Breast epithelium (tissue), 4 donors: ENCODE measurements around the gene CABLES1. TPM values are rescaled to one million over a fixed set of nuclear protein-coding genes. Genes with fewer than 3 reads are reported as not detected.
"Not testable (repeated sequence)": the region's sequence is repeated elsewhere in the genome, so short reads cannot be mapped to it uniquely, and the experiment has no call there.

ENCODE experiments used
- DNase-seq, 2 donors: peaks; one replicate each; pipeline ENCODE4 v3.0.0-alpha.2; 2019; ENCODE audit warnings: low spot score in 2 of 2
- H3K27ac ChIP-seq, 2 donors: fragments of 200-600 bp; sonication (generic) in 1 of 2; one replicate each; pipeline ENCODE4 v1.5.1; 2016 to 2019; ENCODE audit warnings: mild to moderate bottlenecking in 1 of 2
- H3K27me3 ChIP-seq, 2 donors: fragments of 200-600 bp; sonication (generic) in 1 of 2; one replicate each; pipeline versions ENCODE4 v1.5.1 to v1.6.0; 2017 to 2019; ENCODE audit warnings: control low read depth in 1 of 2, mild to moderate bottlenecking in 1 of 2
- H3K36me3 ChIP-seq: fragments of 200-600 bp; one replicate; pipeline ENCODE4 v1.5.1; 2019
- H3K4me1 ChIP-seq, 2 donors: fragments of 200-600 bp; sonication (generic); one replicate each; pipeline ENCODE4 v1.5.1; 2016 to 2019; ENCODE audit warnings: control low read depth in 1 of 2
- H3K4me3 ChIP-seq, 3 donors: fragments of 200-600 bp; sonication (generic); 1 replicate in 2 of 3; 2 replicates in 1 of 3; pipeline ENCODE4 v1.5.1; 2016 to 2019; ENCODE audit warnings: mild to moderate bottlenecking in 3 of 3, moderate library complexity in 2 of 3
- H3K9me3 ChIP-seq, 2 donors: fragments of 200-600 bp; sonication (generic) in 1 of 2; one replicate each; pipeline ENCODE4 v1.5.1; 2016 to 2019; ENCODE audit warnings: control low read depth in 1 of 2
- POLR2A ChIP-seq: fragments of 450-650 bp; IDR thresholded peaks from one replicate; pipeline ENCODE4 v1.6.1; 2016; ENCODE audit warnings: antibody characterized with exemption, mild to moderate bottlenecking, moderate library complexity
- POLR2AphosphoS5 ChIP-seq, 3 donors: sonication (generic); formaldehyde crosslinking; IDR thresholded peaks; one replicate each; pipeline ENCODE4 v1.6.1; 2017; ENCODE audit warnings: antibody characterized with exemption in 3 of 3
- intact Hi-C: fragments of 100-400 bp; cut with DNase I; formaldehyde crosslinking; loops from one replicate; pipeline ENCODE4 v1.15.1; 2023; ENCODE audit warnings: low total_unique reads
- total RNA-seq, 3 donors: library from RNA; depleted of rRNA; stranded (reverse); fragments of >200 nt; gene quantifications; one replicate each; pipeline ENCODE4 v1.1.0, GENCODE V29; 2016
- TF ChIP-seq, protein P1 (sequence below), 3 donors: fragments of 450-650 bp; IDR thresholded peaks; one replicate each; pipeline ENCODE4 v1.5.1; 2016 to 2017; ENCODE audit warnings: antibody characterized with exemption in 3 of 3, mild to moderate bottlenecking in 3 of 3, moderate library complexity in 3 of 3

The CABLES1 gene
- total RNA-seq, 3 donors from 2014 or later, result 18.1 to 28.7 (median 22.3) TPM

DNA sequence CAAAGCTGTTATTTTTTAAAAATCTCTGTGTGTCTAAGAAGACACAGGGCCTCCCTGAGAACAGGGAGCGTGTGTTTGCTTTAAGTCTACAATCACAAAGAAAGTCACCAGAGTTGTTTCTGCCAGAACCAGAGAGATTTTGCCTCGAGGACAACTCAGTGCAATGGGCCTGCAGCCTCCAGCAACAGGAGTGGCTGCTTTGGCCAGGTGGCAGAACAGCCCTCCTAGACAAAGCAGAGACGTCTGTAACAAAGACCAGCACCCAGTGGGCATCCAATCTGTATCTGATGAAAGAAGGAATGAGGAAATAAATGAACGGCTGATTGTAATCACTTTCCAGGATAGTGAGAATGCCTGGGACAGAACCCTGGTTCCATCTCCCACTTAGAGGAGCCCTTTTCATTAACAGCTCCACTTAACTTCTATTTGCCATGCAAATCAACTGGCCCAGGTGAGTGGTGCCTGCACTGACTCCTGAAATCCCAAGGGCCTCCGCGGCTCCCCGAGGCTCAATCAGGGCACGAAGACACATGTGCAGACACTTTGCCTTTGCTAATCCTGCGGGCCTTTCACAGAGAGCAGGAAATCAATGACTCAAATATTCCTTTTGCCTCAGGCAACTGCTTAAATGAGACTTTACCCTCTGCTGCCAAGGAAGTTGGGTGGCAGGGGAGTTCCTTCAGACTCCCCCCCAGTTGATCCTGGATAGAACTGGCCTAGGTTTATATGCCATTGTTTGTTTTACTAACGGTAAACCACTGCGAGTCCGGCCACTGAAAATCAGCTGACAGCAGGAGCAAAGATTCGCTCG lies 146.5 kb downstream of the CABLES1 start:
- Histone ChIP-seq H3K27ac (peak overlapping the region; percentile 41 to 88), H3K4me3 (no peak overlapping the region), H3K4me1 (peaks cover 0 to 15% of the 10 kb centered on the region in 2 donors), H3K27me3 (no peaks in the 10 kb centered on the region), H3K36me3 (no peaks in the 10 kb centered on the region), H3K9me3 (no peaks in the 10 kb centered on the region)
- TF ChIP-seq POLR2AphosphoS5 (IDR thresholded peaks at IDR 0.05) (peak in 2 of 3 donors; percentile 63), POLR2A (no peak)
- TF ChIP-seq, protein P1, sequence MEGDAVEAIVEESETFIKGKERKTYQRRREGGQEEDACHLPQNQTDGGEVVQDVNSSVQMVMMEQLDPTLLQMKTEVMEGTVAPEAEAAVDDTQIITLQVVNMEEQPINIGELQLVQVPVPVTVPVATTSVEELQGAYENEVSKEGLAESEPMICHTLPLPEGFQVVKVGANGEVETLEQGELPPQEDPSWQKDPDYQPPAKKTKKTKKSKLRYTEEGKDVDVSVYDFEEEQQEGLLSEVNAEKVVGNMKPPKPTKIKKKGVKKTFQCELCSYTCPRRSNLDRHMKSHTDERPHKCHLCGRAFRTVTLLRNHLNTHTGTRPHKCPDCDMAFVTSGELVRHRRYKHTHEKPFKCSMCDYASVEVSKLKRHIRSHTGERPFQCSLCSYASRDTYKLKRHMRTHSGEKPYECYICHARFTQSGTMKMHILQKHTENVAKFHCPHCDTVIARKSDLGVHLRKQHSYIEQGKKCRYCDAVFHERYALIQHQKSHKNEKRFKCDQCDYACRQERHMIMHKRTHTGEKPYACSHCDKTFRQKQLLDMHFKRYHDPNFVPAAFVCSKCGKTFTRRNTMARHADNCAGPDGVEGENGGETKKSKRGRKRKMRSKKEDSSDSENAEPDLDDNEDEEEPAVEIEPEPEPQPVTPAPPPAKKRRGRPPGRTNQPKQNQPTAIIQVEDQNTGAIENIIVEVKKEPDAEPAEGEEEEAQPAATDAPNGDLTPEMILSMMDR (IDR thresholded peaks at IDR 0.05), result no peak
- intact Hi-C loops, result no loop called here
- DNase-seq, result peak; percentile 67 to 71

DNA sequence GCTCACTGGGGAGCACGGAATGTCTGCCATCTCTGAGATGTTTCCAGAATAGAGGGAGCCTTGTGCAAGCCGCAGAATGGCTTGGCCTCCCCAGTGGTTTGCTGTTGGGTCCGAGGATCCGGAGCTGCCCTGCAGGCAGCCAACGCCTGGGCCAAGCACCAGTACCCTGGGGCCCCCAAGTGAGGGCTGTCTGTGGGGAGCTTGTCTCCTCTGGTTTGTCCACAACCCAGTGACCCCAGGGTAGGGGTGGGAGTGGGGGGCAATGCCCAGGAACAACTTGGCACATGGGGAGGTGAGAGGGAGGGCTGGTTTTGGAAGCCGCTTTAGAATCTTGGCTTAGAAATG lies 147.1 kb downstream of the CABLES1 start:
- intact Hi-C loops, result no loop called here
- no peak for DNase-seq
- Histone ChIP-seq H3K9me3 (no peaks in the 10 kb centered on the region), H3K4me1 (peaks cover 0 to 15% of the 10 kb centered on the region in 2 donors), H3K27ac (peak overlapping the region; percentile 41 to 88), H3K36me3 (no peaks in the 10 kb centered on the region), H3K4me3 (peak overlapping the region in 1 of 3 donors; percentile 19), H3K27me3 (no peaks in the 10 kb centered on the region)
- TF ChIP-seq POLR2AphosphoS5 (IDR thresholded peaks at IDR 0.05), result no peak

DNA sequence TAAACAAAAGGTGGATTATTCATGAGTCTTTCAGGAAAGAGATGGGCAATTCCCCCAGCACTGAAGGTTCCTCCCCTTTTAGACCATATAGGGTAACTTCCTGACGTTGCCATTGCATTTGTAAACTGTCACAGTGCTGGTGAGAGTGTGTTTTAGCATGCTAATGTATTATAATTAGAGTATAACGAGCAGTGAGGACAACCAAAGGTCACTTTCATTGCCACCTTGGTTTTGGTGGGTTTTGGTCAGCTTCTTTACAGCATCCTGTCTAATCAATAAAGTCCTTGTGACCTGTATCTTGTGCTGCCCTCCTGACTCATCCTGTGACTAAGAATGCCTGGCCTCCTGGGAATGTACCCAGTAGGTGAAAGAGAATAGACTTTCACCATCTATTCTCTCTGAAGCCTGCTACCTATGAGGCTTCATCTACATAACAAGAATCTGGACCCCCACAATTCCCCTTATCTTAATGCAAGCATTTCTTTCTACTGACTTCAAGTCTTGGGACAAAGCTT lies 148.7 kb downstream of the CABLES1 start:
- intact Hi-C loops, result no loop called here
- TF ChIP-seq POLR2AphosphoS5 (IDR thresholded peaks at IDR 0.05), result no peak
- TF ChIP-seq POLR2A, result no peak
- TF ChIP-seq, protein P1 (IDR thresholded peaks at IDR 0.05), result no peak
- no peak for DNase-seq

DNA sequence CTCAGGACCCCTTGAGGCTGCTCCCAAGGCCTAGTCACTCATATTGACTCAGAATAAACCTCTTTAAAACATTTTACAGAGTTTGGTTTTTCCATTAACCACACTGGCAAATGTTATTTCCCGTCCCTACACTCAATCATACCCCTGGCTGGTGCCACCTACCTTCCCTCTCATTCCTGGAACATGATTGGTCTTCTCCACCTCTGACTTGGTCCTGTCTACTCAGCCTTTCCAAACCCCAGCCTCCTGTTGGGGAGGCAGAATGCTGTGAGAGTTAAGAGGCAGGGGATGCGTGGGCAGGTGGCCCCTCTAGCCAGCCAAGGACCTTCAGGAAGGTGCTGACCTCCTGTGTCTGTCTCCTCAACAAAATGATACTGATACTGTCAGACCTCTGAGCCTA lies 149.3 kb downstream of the CABLES1 start:
- intact Hi-C loops, result no loop called here
- no peak overlapping the region for H3K4me3 ChIP-seq
- no peak for DNase-seq
- no peaks in the 10 kb centered on the region for H3K27me3 ChIP-seq
- H3K9me3 ChIP-seq, result no peaks in the 10 kb centered on the region
- peaks cover 0 to 15% of the 10 kb centered on the region in 2 donors for H3K4me1 ChIP-seq
- TF ChIP-seq POLR2A (no peak), POLR2AphosphoS5 (IDR thresholded peaks at IDR 0.05) (no peak)
- TF ChIP-seq, protein P1 (IDR thresholded peaks at IDR 0.05), result no peak
- H3K36me3 ChIP-seq, result no peaks in the 10 kb centered on the region
- peak overlapping the region; percentile 55 to 77 for H3K27ac ChIP-seq

More for the DNA sequence above, 148.7 kb downstream of the CABLES1 start:
- no peaks in the 10 kb centered on the region for H3K36me3 ChIP-seq
- H3K4me3 ChIP-seq, result no peak overlapping the region
- H3K27ac ChIP-seq, result peak overlapping the region; percentile 55 to 77
- H3K27me3 ChIP-seq, result no peaks in the 10 kb centered on the region
- H3K4me1 ChIP-seq, result peaks cover 0 to 15% of the 10 kb centered on the region in 2 donors
- no peaks in the 10 kb centered on the region for H3K9me3 ChIP-seq

DNA sequence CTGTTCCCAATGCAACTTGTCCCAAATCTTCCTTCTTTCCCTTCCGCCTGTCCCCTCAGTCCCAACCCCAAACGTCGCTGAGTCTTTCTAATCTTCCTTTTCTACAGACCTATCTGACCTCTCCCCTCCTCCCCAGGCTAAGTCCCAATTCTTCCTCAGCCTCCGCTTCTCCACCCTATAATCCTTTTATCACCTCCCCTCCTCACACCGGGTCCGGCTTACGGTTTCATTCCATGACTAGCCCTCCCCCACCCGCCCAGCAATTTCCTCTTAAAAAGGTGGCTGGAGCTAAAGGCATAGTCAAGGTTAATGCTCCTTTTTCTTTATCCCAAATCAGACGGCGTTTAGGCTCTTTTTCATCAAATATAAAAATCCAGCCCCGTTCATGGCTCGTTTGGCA lies 150.3 kb downstream of the CABLES1 start:
- Histone ChIP-seq H3K4me1 (peaks cover 0 to 15% of the 10 kb centered on the region in 2 donors), H3K27ac (peak overlapping the region; percentile 21 to 53)
- DNase-seq, H3K27me3 ChIP-seq, H3K4me3 ChIP-seq, H3K36me3 ChIP-seq, intact Hi-C loops, H3K9me3 ChIP-seq: not testable (repeated sequence)

DNA sequence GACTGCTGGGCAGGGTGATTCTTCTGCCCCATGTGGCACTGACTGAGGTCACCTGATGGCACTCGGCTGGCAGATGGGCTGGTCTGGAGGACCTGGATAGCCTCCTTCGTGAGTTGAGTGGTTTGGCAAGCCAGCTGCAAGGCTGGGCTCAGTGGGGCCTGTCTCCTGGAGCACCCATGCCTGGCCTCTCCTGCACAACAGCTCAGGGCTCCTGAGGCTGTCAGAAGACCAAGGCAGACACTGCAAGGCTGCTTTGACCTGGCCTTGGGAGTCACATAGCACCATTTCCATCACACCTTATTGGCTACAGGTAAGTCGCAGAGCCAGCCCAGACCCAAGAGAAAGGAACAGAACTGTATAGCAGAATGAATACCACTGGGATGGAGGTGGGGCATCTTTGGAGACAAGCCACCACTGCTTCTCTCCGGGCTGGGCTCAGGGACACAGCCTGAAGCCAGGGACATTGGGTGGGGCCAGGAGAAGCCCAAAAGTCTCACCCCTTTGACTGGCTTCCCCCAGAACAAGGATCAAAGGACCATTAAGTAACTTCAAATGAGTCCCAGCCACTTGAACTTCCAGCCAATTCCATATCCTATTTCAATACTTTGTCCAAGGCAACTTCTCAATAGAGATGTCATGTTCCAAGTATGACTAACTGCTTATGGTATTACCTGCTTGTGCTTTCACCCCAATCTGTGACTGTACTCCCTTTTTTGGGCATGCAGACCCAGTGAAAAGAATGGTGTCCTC lies 156.3 kb downstream of the CABLES1 start:
- TF ChIP-seq POLR2AphosphoS5 (IDR thresholded peaks at IDR 0.05), result peak in 1 of 3 donors; percentile 49
- TF ChIP-seq, protein P1 (IDR thresholded peaks at IDR 0.05), result no peak
- no peak for TF ChIP-seq POLR2A
- intact Hi-C loops, result no loop called here
- Histone ChIP-seq H3K9me3 (no peaks in the 10 kb centered on the region), H3K4me3 (no peak overlapping the region), H3K27ac (peak overlapping the region; percentile 74 to 80), H3K36me3 (no peaks in the 10 kb centered on the region), H3K27me3 (no peaks in the 10 kb centered on the region), H3K4me1 (no peaks in the 10 kb centered on the region)
- DNase-seq, result peak in 1 of 2 donors; percentile 62
